Activated T-helper 2 cell treated with anti-CD3 and anti-CD28 coated beads, Interferon-gamma antibody, Interleukin-2, Interleukin-4, amounts not matched to agents 10 μg/mL and 5 μg/mL and 100 μg/mL, durations not matched to agents 14 hours and 24 hours and 36 hours (primary cell): Measurements from ENCODE around the gene PSG6. TPM values are rescaled to one million over a fixed set of nuclear protein-coding genes. Genes with fewer than 3 reads are reported as not detected.
"Not testable (repeated sequence)": the region's sequence is repeated elsewhere in the genome, so short reads cannot be mapped to it uniquely, and the experiment has no call there.

Source experiments
- DNase-seq: peaks from one replicate; pipeline ENCODE4 v3.0.0; 2021; ENCODE audit warnings: low spot score
- H3K27ac Mint-ChIP-seq: one replicate; pipeline ENCODE4 v1.8.0; 2021; ENCODE audit warnings: mixed read lengths
- H3K27me3 Mint-ChIP-seq: one replicate; pipeline ENCODE4 v1.8.0; 2021; ENCODE audit warnings: low read depth, mixed read lengths
- H3K36me3 Mint-ChIP-seq: one replicate; pipeline ENCODE4 v1.8.0; 2021; ENCODE audit warnings: low read depth, mixed read lengths
- H3K4me1 Mint-ChIP-seq: one replicate; pipeline ENCODE4 v1.8.0; 2021; ENCODE audit warnings: low read depth, mixed read lengths
- H3K4me3 Mint-ChIP-seq: one replicate; pipeline ENCODE4 v1.8.0; 2021; ENCODE audit warnings: low read depth, mild to moderate bottlenecking, moderate library complexity, mixed read lengths
- H3K9me3 Mint-ChIP-seq: one replicate; pipeline ENCODE4 v1.8.0; 2021; ENCODE audit warnings: mixed read lengths
- intact Hi-C: fragments of 100-400 bp; cut with micrococcal nuclease; formaldehyde crosslinking; loops from one replicate; pipeline ENCODE4 v1.15.1; 2023
- total RNA-seq: library from RNA; stranded (reverse); gene quantifications from 2 replicates; pipeline ENCODE4 v1.2.3, GENCODE V29; 2022

PSG6 gene
- total RNA-seq: not detected in 2 replicates

DNA sequence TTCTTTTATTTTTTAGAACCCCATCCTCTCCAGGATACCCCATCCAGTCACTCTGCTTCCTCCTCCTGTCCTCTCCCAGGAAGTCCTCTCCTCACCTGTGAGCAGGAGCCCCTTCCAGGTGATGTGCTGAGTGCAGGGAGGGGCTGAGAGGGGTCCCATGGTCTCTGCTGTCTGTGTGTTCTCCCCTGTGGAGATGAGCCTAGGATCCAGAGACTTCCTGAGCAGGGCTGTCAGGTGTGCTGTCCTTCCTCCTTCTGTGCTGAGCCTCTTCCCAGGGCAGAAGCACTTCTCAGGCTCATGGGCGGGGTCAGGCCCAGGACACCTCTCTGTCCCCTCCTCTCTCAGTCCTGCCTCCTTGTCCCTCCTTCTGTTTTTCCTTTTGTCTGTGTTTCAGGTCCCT lies at the start of gene PSG6:
Gene PSG6, minus strand, starts transcription at position 261 of the 400 bp plus-strand sequence. Its CDS starts 102 bp downstream, at position 159.
- H3K27me3 Mint-ChIP-seq, DNase-seq, H3K36me3 Mint-ChIP-seq, intact Hi-C loops, H3K9me3 Mint-ChIP-seq, H3K27ac Mint-ChIP-seq, H3K4me3 Mint-ChIP-seq, H3K4me1 Mint-ChIP-seq: not testable (repeated sequence)

DNA sequence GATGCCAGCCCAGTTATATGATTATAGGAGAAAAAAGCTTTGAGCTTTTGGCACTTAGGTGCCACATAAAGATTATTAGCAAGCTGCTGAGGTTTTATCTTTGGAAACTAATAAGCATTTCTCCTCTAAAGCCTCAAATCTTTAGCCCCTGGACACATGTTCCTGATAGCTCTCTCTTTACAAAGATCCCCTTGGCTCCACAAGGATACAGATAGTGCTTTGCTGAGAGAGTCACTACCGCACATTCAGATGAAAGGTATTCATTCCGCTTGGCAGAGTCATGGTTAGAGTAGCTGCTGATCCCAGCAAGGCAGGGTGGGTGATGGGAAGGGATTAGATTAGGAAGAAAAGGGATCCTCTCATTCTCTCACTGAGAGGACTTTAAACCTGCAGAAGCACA lies 47.5 kb upstream of the PSG6 start:
- H3K9me3 Mint-ChIP-seq: no peaks in the 10 kb centered on the region
- H3K4me1 Mint-ChIP-seq: no peaks in the 10 kb centered on the region
- DNase-seq: no peak
- intact Hi-C loops: no loop called here
- H3K27ac Mint-ChIP-seq: no peak overlapping the region
- H3K27me3 Mint-ChIP-seq: no peaks in the 10 kb centered on the region
- no peaks in the 10 kb centered on the region for H3K36me3 Mint-ChIP-seq
- no peak overlapping the region for H3K4me3 Mint-ChIP-seq

DNA sequence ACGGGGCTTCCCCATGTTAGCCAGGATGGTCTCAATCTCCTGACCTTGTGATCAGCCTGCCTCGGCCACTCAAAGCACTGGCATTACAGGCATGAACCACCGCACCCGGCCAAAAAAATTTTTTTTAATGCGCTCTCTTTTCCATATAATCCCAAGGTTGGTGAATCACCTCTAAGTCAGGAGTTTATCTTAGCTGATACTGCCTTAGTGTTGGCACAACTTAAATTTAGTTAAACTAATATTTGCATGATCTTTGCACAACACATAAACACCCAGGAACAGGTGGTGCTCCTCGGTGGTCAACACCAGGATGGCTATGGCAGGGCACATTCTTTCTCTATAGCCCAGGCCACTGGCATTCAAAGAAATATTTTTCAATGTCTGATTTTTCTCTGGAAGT lies 43.4 kb upstream of the PSG6 start:
- Mint-ChIP-seq H3K9me3 (no peaks in the 10 kb centered on the region), H3K4me3 (no peak overlapping the region), H3K36me3 (no peaks in the 10 kb centered on the region), H3K27me3 (no peaks in the 10 kb centered on the region), H3K4me1 (no peaks in the 10 kb centered on the region), H3K27ac (no peak overlapping the region)
- no peak for DNase-seq
- intact Hi-C loops: no loop called here

DNA sequence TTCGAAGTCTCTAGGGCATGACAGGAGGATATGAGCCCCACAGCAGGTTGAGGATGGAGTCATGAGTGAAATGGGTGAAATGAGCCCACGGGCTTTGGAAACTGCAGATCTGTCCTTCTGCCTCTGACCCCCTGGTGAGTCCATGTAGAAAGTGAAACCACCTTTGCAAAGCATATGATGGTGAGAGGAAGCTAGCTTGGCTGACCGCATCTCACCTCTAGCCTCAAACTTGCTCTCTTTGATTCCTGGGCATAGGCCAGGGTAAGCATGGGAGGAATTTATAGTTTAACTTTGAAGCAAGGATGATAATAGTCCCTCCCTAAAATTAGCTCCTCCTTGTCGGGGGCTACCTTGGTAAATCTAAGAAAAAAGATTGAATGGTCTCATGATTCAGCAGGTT lies 34.4 kb upstream of the PSG6 start:
- intact Hi-C loops, H3K4me3 Mint-ChIP-seq, H3K36me3 Mint-ChIP-seq, H3K9me3 Mint-ChIP-seq, H3K4me1 Mint-ChIP-seq, DNase-seq, H3K27ac Mint-ChIP-seq, H3K27me3 Mint-ChIP-seq: not testable (repeated sequence)

DNA sequence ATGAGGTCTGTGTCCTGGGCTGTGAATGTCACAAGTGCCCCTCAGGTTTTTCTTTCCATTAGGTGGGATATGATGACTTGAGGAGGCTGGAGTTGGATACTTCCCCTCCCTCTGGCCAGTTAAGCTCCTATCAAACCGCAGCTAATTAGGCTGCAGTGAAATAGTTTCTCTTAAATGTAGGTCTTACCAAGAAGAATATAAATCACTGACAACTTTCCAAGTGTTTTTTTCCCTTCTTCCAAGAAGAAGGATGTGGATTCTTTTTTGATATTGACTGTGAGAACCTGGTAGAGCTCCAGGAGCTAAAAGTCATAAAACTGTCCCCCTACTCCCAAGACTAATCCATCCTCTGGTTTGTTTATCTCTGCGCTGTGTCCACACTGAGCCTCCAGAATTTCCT lies 33.8 kb upstream of the PSG6 start:
- H3K9me3 Mint-ChIP-seq, H3K27me3 Mint-ChIP-seq, H3K4me1 Mint-ChIP-seq, H3K27ac Mint-ChIP-seq, intact Hi-C loops, DNase-seq, H3K36me3 Mint-ChIP-seq, H3K4me3 Mint-ChIP-seq: not testable (repeated sequence)

DNA sequence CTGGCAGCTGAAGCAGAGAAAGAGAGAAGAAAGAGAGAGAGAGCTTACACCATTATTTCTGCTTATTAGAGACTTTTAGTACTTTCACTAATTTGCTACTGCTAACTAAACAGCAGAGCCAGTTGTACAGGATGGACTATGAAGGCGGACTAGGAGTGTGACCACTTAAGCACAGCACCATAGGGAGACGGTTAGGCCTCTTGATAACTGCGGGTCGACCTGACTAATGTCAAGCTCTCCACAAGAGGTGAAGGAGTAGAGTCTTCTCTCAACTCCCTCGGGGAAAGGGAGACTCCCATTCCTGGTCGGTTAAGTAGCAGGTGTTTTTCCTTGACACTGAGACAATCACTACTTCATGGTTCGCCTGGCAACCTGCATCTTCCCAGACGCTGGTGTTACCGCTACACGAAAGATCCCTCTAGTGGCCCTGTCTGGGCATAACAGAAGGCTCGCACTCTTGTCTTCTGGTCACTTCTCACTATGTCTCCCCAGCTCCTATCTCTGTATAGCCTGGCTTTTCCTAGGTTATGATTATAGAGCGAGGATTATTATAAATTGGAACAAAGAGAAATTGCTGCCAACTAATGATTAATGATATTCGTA lies 24.6 kb upstream of the PSG6 start:
- H3K36me3 Mint-ChIP-seq: no peaks in the 10 kb centered on the region
- H3K9me3 Mint-ChIP-seq: no peaks in the 10 kb centered on the region
- H3K27ac Mint-ChIP-seq: no peak overlapping the region
- H3K27me3 Mint-ChIP-seq: no peaks in the 10 kb centered on the region
- H3K4me1 Mint-ChIP-seq: no peaks in the 10 kb centered on the region
- H3K4me3 Mint-ChIP-seq: no peak overlapping the region
- intact Hi-C loops: no loop called here
- DNase-seq: no peak

DNA sequence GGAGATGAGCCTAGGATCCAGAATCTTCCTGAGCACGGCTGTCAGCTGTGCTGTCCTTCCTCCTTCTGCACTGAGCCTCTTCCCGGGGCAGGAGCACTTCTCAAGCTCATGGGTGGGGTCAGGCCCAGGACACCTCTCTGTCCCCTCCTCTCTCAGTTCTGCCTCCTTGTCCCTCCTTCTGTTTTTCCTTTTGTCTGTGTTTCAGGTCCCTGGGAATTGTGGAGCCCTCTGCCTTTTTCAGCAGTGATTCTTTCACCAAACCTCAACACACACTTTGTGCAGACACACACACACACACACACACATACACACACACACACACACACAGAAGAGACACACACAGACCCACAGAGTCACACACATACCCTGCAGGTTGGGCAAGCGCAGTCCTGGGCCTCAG lies 19.4 kb upstream of the PSG6 start, which contains the start of gene PSG7:
Gene PSG7, minus strand, starts transcription at position 101 of the 400 bp plus-strand sequence. CDS start 131 bp downstream, outside the sequence.
- intact Hi-C loops: not testable (repeated sequence)

DNA sequence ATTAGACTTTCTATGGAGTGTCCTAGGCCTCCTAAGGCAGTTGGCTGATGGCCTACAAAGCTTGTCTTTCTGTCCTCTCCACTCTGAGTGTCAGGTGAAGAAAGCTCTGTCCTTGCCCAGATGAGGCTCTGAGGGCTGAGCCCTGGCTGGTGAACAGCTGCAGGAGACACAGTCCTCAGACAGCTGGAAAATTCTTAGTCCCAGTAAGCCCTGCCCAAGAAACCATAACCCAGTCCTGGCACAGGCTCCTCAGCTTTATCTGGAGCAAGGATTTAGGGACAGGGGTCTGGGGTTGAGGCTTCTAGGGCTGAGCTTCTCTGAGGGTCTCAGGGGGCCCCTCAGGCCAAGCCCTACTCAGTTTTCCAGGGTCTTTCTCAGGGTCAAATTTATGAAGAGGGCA lies 17.0 kb upstream of the PSG6 start:
- intact Hi-C loops, H3K4me3 Mint-ChIP-seq, DNase-seq, H3K27me3 Mint-ChIP-seq, H3K36me3 Mint-ChIP-seq, H3K9me3 Mint-ChIP-seq, H3K4me1 Mint-ChIP-seq, H3K27ac Mint-ChIP-seq: not testable (repeated sequence)

More for the DNA sequence above, 19.4 kb upstream of the PSG6 start, which contains the start of gene PSG7:
- not testable (repeated sequence) for H3K4me1 Mint-ChIP-seq, H3K9me3 Mint-ChIP-seq, DNase-seq, H3K27me3 Mint-ChIP-seq, H3K27ac Mint-ChIP-seq, H3K4me3 Mint-ChIP-seq, H3K36me3 Mint-ChIP-seq

DNA sequence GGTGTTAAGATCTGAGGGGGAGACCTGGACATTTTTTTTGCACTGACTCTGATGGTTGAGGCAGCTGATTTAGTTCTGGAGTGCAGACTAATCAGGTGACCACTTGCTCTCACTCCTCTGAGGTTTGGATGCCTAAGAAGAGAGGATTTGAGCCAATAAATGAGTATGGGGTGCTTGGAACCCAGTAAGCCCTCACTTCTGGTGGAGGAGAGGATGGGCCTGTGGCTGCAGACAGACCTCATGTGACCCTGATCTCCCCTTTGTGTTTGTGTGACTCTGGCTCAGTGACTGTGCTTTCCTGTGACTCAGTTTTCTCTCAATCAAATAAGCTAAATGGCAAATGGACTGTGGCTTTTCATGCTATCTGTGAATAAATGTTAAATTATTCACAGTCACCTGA lies 16.5 kb upstream of the PSG6 start:
- H3K36me3 Mint-ChIP-seq, intact Hi-C loops, H3K4me1 Mint-ChIP-seq, H3K27me3 Mint-ChIP-seq, H3K27ac Mint-ChIP-seq, H3K9me3 Mint-ChIP-seq, H3K4me3 Mint-ChIP-seq, DNase-seq: not testable (repeated sequence)

DNA sequence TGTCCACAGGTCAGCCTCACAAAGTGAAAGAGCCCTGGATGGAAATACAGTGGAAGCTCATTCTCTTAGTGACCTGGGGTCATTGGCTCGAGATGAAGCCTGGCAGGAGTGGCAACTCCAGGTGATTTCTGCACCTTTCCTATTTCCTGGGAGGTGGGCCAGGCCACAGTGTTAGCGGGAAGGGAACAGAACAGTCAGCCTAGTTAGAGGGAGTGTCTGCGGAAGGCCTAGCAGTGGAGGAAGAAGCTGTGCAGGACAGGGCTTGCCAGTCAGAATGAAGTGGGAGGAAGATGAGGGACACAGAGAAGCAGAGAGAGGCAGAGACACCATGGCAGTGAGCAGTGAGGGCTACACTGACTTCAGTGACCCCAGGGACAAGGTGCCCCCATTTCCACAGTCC lies 15.7 kb upstream of the PSG6 start:
- H3K4me1 Mint-ChIP-seq, DNase-seq, H3K36me3 Mint-ChIP-seq, H3K27ac Mint-ChIP-seq, H3K9me3 Mint-ChIP-seq, H3K4me3 Mint-ChIP-seq, H3K27me3 Mint-ChIP-seq, intact Hi-C loops: not testable (repeated sequence)

DNA sequence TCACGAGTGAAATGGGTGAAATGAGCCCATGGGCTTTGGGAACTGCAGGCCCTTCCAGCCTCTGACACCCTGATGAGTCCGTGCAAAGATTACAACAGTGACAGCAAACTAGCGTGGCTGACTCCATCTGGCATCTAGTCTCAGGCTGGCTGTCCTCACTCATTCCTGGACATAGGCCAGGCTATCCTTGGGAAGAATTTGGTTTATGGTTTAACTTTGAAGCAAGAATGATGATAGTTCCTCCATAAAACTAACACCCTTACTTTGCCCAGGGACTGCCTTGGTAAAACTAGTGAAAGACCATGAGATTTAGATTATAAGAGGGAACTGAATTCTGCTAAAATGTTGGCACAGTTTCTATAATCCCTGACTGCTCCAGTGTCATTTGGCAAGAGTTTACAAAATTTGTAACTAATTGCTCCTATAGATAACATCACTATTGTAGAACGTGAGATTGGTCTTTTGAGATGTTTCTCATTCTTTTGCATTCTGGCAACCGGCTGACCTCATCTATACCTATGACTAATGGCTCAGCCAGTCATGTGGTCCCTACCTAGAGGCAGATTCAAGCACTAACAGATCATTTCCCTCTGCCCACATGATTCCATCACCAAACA lies 14.9 kb upstream of the PSG6 start:
- H3K4me3 Mint-ChIP-seq, DNase-seq, H3K36me3 Mint-ChIP-seq, H3K27me3 Mint-ChIP-seq, H3K27ac Mint-ChIP-seq, H3K4me1 Mint-ChIP-seq, H3K9me3 Mint-ChIP-seq, intact Hi-C loops: not testable (repeated sequence)

DNA sequence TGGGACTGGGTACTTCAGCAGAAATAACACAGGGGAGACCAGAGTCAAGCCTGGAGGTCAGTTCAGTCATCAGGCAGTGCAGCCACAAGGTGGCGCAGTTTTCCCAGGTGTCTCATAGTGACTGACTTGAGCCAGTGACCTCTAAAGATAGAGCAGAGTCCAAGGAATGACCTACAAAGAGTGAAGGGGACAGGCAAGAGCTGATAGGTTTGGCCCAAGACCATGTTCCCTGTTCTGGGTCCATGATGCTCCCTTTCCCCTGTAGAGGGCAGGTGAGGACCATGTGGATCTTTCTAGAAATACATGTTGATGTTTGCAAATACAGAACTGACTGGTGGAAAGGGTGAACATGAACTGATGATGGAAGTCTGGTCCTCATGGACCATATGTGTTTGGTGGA lies 12.5 kb upstream of the PSG6 start:
- H3K27ac Mint-ChIP-seq, H3K9me3 Mint-ChIP-seq, H3K4me3 Mint-ChIP-seq, DNase-seq, H3K27me3 Mint-ChIP-seq, H3K36me3 Mint-ChIP-seq, intact Hi-C loops, H3K4me1 Mint-ChIP-seq: not testable (repeated sequence)

DNA sequence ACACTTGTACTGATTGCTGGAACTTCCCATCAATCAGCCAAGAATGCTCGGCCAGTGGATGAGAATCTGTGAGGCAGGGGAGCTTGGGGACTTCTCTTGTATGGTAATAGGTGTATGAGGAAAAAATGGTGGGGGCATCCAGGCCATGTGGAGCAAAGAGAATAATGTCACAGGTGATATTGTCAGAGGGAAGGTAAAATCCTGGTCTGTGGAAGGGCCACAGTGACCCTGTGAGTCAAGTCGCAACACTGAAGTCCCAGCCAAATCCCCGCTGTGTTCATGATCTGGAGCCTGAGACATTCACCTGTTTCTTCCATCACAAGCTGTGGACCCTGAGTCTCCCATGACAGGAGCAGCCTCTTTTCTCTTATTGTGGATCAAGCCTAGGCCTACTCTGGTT lies 11.2 kb upstream of the PSG6 start:
- no peak overlapping the region for H3K27ac Mint-ChIP-seq
- intact Hi-C loops: no loop called here
- no peak overlapping the region for H3K4me3 Mint-ChIP-seq
- H3K36me3 Mint-ChIP-seq: no peaks in the 10 kb centered on the region
- no peaks in the 10 kb centered on the region for H3K9me3 Mint-ChIP-seq
- DNase-seq: no peak
- no peaks in the 10 kb centered on the region for H3K27me3 Mint-ChIP-seq
- no peaks in the 10 kb centered on the region for H3K4me1 Mint-ChIP-seq

DNA sequence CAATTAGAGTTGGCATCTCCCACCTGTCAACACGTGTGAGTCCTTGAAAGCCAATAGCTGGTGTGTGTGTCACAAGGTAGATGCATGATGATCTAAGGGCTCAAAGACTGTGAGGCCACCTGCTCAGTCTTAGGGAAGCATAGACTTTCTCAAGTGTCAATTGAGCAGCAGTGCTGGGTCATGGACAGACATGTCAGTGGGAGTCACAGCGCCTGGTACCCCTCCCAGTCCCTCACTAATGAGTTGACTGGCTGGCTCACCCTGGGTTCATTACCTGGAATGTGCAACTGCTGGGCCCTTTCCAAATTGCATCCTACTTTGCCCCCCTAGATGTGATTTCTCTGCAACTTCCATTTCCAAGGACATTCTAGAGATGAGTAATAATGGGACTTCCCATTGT lies 9.1 kb upstream of the PSG6 start:
- no peak overlapping the region for H3K4me3 Mint-ChIP-seq
- no peaks in the 10 kb centered on the region for H3K27me3 Mint-ChIP-seq
- H3K36me3 Mint-ChIP-seq: no peaks in the 10 kb centered on the region
- no peak for DNase-seq
- intact Hi-C loops: no loop called here
- H3K4me1 Mint-ChIP-seq: no peaks in the 10 kb centered on the region
- no peaks in the 10 kb centered on the region for H3K9me3 Mint-ChIP-seq
- no peak overlapping the region for H3K27ac Mint-ChIP-seq
